NT2/D1 (cell line): ENCODE results near the gene KIZ.

ENCODE experiments used
- SUZ12 ChIP-seq: IDR thresholded peaks from 2 replicates; pipeline ENCODE4 v1.6.1; 2011; ENCODE audit not compliant: insufficient read length, insufficient read depth; ENCODE audit errors: extremely low read depth
- YY1 ChIP-seq: IDR thresholded peaks from 2 replicates; pipeline ENCODE4 v1.6.1; 2011; ENCODE audit not compliant: insufficient read length, insufficient read depth
- ZNF274 ChIP-seq: IDR thresholded peaks from 2 replicates; pipeline ENCODE4 v1.6.1; 2011; ENCODE audit warnings: mild to moderate bottlenecking, low read depth, low read length

DNA sequence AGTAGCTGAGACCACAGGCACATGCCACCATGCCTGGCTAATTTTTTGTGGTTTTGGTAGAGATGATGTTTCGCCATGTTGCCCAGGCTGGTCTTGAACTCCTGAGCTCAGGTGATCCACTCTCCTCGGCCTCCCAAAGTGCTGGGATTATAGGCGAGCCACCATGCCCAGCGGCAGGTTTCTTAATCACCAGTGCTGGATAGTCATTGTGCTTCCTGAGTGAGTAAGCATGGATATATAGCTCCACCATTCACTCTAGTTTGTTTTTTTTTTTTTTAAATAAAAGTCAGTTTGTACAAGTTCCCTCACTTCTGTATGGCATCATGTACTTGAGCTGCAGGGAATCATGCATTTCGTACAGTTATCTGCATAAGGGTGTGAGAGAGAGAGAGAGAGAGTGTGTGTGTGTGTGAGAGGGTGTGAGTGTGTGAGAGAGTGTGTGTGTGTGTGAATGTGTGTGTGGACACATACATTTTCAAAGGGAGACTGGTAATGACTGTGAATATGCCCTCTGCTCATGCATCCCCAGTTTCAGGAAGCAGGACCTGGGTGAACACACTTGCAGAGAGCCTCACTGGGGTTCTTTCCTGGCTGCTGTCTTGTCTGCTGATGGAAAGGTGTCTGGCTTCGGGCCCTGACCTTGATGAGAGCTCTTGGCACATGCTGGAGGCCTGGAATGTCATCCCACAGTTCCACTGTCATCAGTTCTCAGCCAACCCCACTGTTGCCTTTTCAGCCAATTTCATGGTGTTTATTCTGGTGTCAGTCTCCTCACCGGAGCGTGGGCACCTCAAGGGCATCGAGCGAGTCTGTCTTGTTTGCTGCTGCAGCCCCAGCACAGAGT, 112.3 kb downstream of the KIZ start:
- no peak for TF ChIP-seq YY1
- TF ChIP-seq SUZ12: no peak
- no peak for TF ChIP-seq ZNF274
